Body of pancreas (tissue), 4 donors: ENCODE data around the gene S100A13.

ENCODE experiments used
- CTCF ChIP-seq, 7 experiments: fragments of 450-650 bp in 4 of 7; fragments of 200-600 bp in 3 of 7; sonication (generic) in 3 of 7; IDR thresholded peaks; one replicate each; pipeline ENCODE4 v1.5.1; 2016 to 2019; ENCODE audit warnings: antibody characterized with exemption in 7 of 7
- POLR2A ChIP-seq, 3 donors: fragments of 450-650 bp; IDR thresholded peaks; one replicate each; pipeline ENCODE4 v1.6.1; 2016; ENCODE audit warnings: antibody characterized with exemption in 3 of 3, mild to moderate bottlenecking in 2 of 3

- no peak for TF ChIP-seq CTCF (IDR thresholded peaks at IDR 0.05)
- no peak for TF ChIP-seq POLR2A (IDR thresholded peaks at IDR 0.05)
Measured at GRCh38 chr1:153636312-153636711, 9.0 kb upstream of the S100A13 start.
